ENCODE data around the gene KCTD10.
"Not testable (repeated sequence)": the region's sequence is repeated elsewhere in the genome, so short reads cannot be mapped to it uniquely, and the experiment has no call there.

Gene KCTD10

GRCh38 chr12:109476807-109477184 lies 304 bp downstream of the KCTD10 start:
- peak overlapping the region; percentile 84 for H3K4me3 ChIP-seq (ENCODE audit: low read depth, low read length)
- in situ Hi-C loops (cut with HindIII; ENCODE audit: low sequenced_read_pairs): no loop called here
- DNase-seq (ENCODE audit: low read depth): no peak
- TF ChIP-seq CTCF (IDR thresholded peaks at IDR 0.05; ENCODE audit: low read depth, low read length, missing control alignments): no peak

GRCh38 chr12:109475993-109476806 lies 900 bp downstream of the KCTD10 start:
- in situ Hi-C loops (cut with HindIII; ENCODE audit: low sequenced_read_pairs): no loop called here
- TF ChIP-seq CTCF (IDR thresholded peaks at IDR 0.05; ENCODE audit: low read depth, low read length, missing control alignments): no peak
- DNase-seq (ENCODE audit: low read depth): no peak

GRCh38 chr12:109475121-109475520 lies 2.0 kb downstream of the KCTD10 start:
- no peak for DNase-seq (ENCODE audit: low read depth)
- TF ChIP-seq CTCF (IDR thresholded peaks at IDR 0.05; ENCODE audit: low read depth, low read length, missing control alignments): no peak
- in situ Hi-C loops (cut with HindIII; ENCODE audit: low sequenced_read_pairs): no loop called here
- H3K4me3 ChIP-seq (ENCODE audit: low read depth, low read length): peak overlapping the region; percentile 84

More at GRCh38 chr12:109475993-109476806, 900 bp downstream of the KCTD10 start:
- peak overlapping the region; percentile 84 for H3K4me3 ChIP-seq (ENCODE audit: low read depth, low read length)

- in situ Hi-C loops (cut with HindIII; ENCODE audit: low sequenced_read_pairs); DNase-seq (ENCODE audit: low read depth); H3K4me3 ChIP-seq (ENCODE audit: low read depth, low read length): not testable (repeated sequence)
Measured at GRCh38 chr12:109473526-109474270, 3.4 kb downstream of the KCTD10 start.

- in situ Hi-C loops (cut with HindIII; ENCODE audit: low sequenced_read_pairs): no loop called here
- DNase-seq (ENCODE audit: low read depth): no peak
- no peak for TF ChIP-seq CTCF (IDR thresholded peaks at IDR 0.05; ENCODE audit: low read depth, low read length, missing control alignments)
- no peak overlapping the region for H3K4me3 ChIP-seq (ENCODE audit: low read depth, low read length)
Measured at GRCh38 chr12:109473006-109473405, 4.1 kb downstream of the KCTD10 start.

GRCh38 chr12:109469517-109469916 lies 7.6 kb downstream of the KCTD10 start:
- TF ChIP-seq CTCF (IDR thresholded peaks at IDR 0.05; ENCODE audit: low read depth, low read length, missing control alignments): no peak
- H3K4me3 ChIP-seq (ENCODE audit: low read depth, low read length): no peak overlapping the region
- in situ Hi-C loops (cut with HindIII; ENCODE audit: low sequenced_read_pairs): no loop called here
- no peak for DNase-seq (ENCODE audit: low read depth)

Data from astrocyte of the cerebellum (primary cell).